Cardiac fibroblast (primary cell): ENCODE results near the gene SOWAHD.
"Not testable (repeated sequence)": the region's sequence is repeated elsewhere in the genome, so short reads cannot be mapped to it uniquely, and the experiment has no call there.

ENCODE experiments used
- DNase-seq, 2 donors: peaks; one replicate each; pipeline versions ENCODE4 v3.0.0 to v3.0.0-alpha.2; 2010; ENCODE audit warnings: low read depth in 2 of 2
- H3K4me3 ChIP-seq, 2 donors: replicated peaks in 1 of 2; 1 replicate in 1 of 2; 2 replicates in 1 of 2; pipeline ENCODE4 v1.5.1; 2011; ENCODE audit warnings: low read depth in 2 of 2, low read length in 2 of 2, mild to moderate bottlenecking in 2 of 2, moderate library complexity in 1 of 2
- TF ChIP-seq, protein P1 (sequence below): IDR thresholded peaks from one replicate; pipeline ENCODE4 v1.5.1; 2011; ENCODE audit warnings: low read depth, mild to moderate bottlenecking, low read length, inconsistent platforms

SOWAHD gene

DNA sequence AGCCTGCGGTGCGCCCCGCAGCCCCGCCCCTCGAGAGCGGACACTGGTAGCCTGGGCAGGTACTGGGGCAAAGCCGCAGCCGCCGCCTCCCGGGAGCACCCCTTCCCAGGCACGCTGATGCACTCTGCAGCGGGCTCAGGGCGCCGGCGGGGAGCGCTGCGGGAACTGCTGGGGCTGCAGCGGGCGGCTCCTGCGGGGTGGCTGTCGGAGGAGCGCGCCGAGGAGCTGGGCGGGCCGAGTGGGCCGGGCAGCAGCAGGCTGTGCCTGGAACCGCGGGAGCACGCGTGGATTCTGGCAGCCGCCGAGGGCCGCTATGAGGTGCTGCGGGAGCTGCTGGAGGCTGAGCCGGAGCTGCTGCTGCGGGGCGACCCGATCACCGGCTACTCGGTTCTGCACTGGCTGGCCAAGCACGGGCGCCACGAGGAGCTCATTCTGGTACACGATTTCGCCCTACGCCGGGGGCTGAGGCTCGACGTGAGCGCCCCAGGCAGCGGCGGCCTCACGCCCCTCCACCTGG lies 401 bp downstream of the SOWAHD start:
- no peak for DNase-seq
- H3K4me3 ChIP-seq = peak overlapping the region; percentile 47 to 48
- TF ChIP-seq, protein P1, sequence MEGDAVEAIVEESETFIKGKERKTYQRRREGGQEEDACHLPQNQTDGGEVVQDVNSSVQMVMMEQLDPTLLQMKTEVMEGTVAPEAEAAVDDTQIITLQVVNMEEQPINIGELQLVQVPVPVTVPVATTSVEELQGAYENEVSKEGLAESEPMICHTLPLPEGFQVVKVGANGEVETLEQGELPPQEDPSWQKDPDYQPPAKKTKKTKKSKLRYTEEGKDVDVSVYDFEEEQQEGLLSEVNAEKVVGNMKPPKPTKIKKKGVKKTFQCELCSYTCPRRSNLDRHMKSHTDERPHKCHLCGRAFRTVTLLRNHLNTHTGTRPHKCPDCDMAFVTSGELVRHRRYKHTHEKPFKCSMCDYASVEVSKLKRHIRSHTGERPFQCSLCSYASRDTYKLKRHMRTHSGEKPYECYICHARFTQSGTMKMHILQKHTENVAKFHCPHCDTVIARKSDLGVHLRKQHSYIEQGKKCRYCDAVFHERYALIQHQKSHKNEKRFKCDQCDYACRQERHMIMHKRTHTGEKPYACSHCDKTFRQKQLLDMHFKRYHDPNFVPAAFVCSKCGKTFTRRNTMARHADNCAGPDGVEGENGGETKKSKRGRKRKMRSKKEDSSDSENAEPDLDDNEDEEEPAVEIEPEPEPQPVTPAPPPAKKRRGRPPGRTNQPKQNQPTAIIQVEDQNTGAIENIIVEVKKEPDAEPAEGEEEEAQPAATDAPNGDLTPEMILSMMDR = no peak

DNA sequence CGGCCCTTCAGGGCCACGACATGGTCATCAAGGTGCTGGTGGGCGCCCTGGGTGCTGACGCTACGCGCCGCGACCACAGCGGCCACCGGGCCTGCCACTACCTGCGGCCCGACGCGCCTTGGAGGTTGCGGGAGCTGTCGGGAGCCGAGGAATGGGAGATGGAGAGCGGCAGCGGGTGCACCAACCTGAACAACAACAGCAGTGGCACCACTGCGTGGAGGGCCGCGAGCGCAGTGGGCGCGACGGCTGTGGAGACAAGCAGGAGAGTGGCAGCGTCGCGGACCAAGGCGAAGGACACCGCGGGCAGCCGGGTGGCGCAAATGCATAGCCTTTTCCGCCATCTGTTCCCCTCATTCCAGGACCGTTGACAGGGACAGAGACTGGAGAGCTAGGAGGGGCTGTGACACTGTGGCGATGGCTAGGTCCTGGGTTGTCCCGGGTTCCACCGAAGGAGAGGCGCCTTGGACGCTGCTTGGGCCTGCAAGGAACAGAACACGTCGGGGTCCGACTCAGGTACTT lies 919 bp downstream of the SOWAHD start:
- H3K4me3 ChIP-seq = peak overlapping the region in 1 of 2 donors; percentile 47
- TF ChIP-seq, protein P1 = no peak
- DNase-seq = no peak

DNA sequence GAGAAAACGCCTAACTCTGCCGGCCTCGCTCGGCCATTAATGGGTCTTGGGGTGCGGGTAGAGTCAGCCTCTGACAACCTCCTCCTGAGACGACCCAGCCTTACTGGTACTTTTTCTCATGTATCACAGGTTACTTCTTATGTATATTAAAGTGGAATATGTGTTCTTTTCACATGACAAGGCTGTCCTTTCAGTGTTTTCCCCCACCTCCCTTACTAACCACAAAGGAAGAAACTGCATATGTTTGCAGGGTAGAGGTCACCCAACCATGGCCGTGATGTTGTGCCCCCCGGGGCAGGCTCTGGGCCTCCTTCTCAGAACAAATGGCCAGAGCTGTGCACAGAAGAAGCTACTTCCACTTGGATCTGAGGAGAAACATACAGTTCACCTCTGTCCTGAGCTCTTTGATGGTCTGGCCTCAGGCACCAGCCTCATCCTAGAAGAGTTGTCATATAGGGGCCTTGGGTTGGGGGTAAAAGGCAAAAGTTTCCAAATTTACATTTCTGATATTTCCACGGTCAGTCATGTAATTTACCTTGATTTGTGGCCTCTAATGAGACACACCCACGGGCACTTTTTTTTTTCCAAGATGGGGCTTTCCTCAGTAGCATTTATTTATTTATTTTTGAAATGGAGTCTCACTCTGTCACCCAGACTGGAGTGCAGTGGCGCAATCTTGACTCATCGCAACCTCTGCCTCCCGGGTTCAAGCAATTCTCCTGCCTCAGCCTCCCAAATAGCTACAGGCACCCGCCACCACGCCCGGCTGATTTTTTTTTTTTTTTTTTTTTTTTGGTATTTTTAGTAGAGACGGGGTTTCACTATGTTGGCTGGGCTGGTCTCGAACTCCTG lies 1.9 kb downstream of the SOWAHD start:
- H3K4me3 ChIP-seq = no peak overlapping the region
- TF ChIP-seq, protein P1 = no peak
- DNase-seq = no peak

DNA sequence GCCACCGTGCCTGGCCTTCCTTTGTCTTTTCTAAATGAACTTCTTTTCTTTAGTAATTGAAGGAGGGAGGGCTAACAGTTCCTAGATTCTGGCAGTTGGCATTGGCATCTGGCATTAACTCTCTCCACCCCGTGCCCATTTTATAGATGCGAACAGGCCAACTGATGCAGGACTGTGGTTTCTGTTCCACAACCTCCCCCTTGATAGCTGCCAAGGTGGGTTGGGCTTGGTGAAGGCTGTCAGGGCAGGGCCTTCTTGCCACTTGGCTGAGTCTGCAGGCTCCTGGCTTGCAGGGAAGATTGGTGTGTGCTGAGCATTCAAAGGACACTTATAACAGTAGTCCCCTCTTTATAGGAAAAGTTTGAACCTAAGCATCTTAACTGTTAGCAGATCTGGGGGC lies 4.3 kb downstream of the SOWAHD start:
- no peak overlapping the region for H3K4me3 ChIP-seq
- DNase-seq = peak in 1 of 2 donors; percentile 36
- TF ChIP-seq, protein P1 = no peak

DNA sequence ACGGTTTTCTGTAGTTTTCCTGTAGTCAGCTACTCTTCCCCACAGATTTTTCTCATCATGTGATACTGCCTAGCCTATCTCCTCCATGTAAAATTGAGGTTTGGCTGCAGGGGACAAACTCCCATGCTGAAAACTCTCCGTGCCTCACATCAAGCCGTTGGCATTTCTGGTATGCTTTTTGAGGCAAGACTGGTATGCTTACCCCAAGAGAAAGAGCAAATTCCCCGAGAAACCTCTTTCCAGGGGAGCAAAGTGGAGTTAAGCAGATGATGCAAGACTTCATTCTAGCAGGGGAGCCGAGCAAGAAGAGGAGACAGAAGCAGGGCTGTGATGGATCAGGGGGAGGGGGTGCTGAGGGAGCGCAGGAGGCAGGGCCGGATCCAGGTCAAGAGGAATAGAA lies 4.8 kb downstream of the SOWAHD start:
- H3K4me3 ChIP-seq = no peak overlapping the region
- peak; percentile 68 to 79 for DNase-seq
- TF ChIP-seq, protein P1 = no peak

DNA sequence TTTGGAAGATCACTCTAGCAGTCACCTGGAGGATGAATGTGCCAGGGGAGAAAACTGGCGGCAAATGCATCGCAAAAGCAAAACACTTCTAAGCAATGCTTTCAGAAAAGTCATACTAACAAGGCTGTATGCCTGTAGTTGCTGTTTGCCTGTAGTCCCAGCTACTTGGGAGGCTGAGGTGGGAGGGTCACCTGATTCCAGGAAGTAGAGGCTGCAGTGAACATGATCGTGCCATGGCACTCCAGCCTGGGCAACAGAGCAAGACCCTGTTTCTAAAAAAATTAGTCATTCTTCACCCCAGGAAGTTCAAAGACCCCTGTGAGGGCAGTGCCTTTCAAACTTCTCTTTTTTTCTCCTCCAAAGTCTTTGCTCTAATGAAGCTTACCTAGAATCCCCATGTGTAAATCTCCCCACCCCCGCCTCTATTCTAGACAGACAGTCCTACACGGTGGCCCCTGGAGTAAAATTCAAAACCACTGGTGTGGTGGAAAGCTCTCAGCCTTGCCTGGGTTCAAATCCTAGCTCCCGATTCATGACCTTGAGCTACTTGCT lies 5.5 kb downstream of the SOWAHD start:
- TF ChIP-seq, protein P1 = no peak
- no peak overlapping the region for H3K4me3 ChIP-seq
- no peak for DNase-seq

DNA sequence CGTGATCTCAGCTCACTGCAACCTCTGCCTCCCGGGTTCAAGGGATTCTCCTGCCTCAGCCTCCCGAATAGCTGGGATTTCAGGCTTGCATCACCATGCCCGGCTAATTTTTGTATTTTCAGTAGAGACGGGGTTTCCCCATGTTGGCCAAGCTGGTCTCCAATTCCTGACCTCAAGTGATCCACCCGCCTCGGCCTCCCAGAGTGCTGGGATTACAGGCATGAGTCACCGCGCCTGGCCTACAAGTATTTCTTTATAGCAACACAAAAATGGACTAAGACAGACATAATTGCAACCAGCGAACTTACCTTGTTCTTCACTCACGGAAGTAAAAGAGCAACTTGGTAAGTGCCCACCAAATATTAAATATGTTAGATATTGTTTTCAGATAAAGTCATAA lies 10.0 kb downstream of the SOWAHD start:
- peak in 1 of 2 donors; percentile 56 for DNase-seq
- H3K4me3 ChIP-seq = not testable (repeated sequence)

DNA sequence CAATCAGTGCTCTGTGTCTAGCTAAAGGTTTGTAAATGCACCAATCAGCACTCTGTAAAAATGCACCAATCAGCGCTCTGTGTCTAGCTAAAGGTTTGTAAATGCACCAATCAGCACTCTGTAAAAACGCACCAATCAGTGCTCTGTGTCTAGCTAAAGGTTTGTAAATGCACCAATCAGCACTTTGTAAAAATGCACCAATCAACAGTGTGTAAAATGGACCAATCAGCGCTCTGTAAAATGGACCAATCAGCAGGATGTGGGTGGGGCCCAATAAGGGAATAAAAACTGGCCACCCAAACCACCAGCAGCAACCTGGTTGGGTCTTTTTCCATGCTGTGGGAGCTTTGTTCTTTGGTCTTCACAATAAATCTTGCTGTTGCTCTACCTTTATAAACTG lies 11.0 kb downstream of the SOWAHD start:
- not testable (repeated sequence) for H3K4me3 ChIP-seq

More for the DNA sequence above, 11.0 kb downstream of the SOWAHD start:
- not testable (repeated sequence) for DNase-seq
